AG04450 (cell line): ENCODE measurements around the gene NOX3. TPM values are rescaled to one million over a fixed set of nuclear protein-coding genes. Genes with fewer than 3 reads are reported as not detected.

ENCODE experiments used
- CTCF ChIA-PET: fragments of 300-600, 350-600 bp; formaldehyde crosslinking; extraction: SDS; loops from one replicate; lab custom pipeline; 2022; ENCODE audit warnings: antibody characterized with exemption, inconsistent platforms; lab: Charles Lee
- POLR2A ChIA-PET: fragments of 350-600 bp; formaldehyde crosslinking; extraction: SDS; loops from one replicate; lab custom pipeline; 2021; ENCODE audit warnings: antibody characterized with exemption, inconsistent platforms; lab: Yijun Ruan, JAX
- DNase-seq: peaks from one replicate; pipeline ENCODE4 v3.0.0-alpha.2; 2011; ENCODE audit warnings: low read depth, low spot score
- H3K27ac ChIP-seq: one replicate; pipeline ENCODE4 v1.5.1; 2012; ENCODE audit warnings: low read depth, low read length, control low read depth
- H3K27me3 ChIP-seq: one replicate; pipeline ENCODE4 v1.6.0; 2012; ENCODE audit warnings: low read length; ENCODE audit not compliant: control insufficient read depth, insufficient read depth
- H3K4me3 ChIP-seq: 2 replicates; pipeline ENCODE4 v1.5.1; 2011; ENCODE audit warnings: mild to moderate bottlenecking, low read depth, low read length, control low read depth
- H3K9me3 ChIP-seq: 2 replicates; pipeline ENCODE4 v1.5.1; 2012; ENCODE audit warnings: low read length; ENCODE audit not compliant: control insufficient read depth, insufficient read depth
- polyA plus RNA-seq: library from polyadenylated mRNA; depleted of rRNA; stranded (reverse); fragments of >200 nt; gene quantifications from 2 replicates; pipeline ENCODE4 v1.2.3, GENCODE V29; 2011
- TF ChIP-seq, protein P1 (sequence below): IDR thresholded peaks from 2 replicates; pipeline ENCODE4 v1.5.1; 2011; ENCODE audit warnings: low read depth, low read length, control low read depth, inconsistent platforms

The NOX3 gene
- polyA plus RNA-seq, 1 experiment, result not detected

DNA sequence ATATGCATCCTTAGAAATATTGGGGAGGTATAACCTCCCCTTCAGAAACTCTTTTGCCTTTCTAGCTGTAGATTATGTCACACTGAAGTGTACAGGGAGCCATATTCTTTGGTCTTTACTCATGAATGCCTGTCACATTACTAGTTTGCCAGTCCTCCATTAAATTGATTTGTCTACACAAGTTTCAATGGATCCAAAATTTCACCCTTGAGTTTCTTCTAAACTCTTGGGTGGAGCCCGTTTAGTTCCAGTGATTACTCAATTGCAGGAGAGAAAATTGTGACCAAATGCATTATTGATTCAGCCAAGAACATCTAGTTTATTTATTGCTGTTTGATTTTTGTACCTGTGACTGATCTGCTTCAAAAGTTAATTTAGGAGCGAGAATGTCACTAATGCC is 81.0 kb downstream of the NOX3 start:
- DNase-seq, result no peak
- Histone ChIP-seq H3K27ac (no peak overlapping the region), H3K27me3 (no peaks in the 10 kb centered on the region), H3K9me3 (no peaks in the 10 kb centered on the region), H3K4me3 (no peak overlapping the region)
- TF ChIP-seq, protein P1, sequence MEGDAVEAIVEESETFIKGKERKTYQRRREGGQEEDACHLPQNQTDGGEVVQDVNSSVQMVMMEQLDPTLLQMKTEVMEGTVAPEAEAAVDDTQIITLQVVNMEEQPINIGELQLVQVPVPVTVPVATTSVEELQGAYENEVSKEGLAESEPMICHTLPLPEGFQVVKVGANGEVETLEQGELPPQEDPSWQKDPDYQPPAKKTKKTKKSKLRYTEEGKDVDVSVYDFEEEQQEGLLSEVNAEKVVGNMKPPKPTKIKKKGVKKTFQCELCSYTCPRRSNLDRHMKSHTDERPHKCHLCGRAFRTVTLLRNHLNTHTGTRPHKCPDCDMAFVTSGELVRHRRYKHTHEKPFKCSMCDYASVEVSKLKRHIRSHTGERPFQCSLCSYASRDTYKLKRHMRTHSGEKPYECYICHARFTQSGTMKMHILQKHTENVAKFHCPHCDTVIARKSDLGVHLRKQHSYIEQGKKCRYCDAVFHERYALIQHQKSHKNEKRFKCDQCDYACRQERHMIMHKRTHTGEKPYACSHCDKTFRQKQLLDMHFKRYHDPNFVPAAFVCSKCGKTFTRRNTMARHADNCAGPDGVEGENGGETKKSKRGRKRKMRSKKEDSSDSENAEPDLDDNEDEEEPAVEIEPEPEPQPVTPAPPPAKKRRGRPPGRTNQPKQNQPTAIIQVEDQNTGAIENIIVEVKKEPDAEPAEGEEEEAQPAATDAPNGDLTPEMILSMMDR, result no peak
- CTCF ChIA-PET, result no interaction called here
- POLR2A ChIA-PET, result no interaction called here

DNA sequence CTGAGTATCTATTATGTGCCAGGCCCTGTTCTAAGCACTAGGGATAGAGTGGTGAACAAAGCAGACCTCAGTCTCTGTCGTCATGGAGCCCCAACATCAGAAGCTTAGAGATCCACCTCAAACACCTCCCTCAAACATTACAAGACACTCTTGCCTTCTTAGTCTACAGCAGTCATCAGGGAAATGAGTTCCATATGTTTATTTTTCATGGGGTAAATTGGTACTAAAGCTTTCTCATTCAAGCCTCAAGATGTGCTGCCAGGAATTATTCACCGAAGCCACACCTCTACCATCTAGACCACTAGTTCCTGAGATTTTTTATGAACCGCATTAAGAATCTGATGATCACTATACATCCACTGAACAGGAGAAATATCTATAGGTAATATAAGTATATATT is 82.4 kb downstream of the NOX3 start:
- no peak for DNase-seq
- Histone ChIP-seq H3K27ac (no peak overlapping the region), H3K9me3 (no peaks in the 10 kb centered on the region), H3K4me3 (no peak overlapping the region), H3K27me3 (no peaks in the 10 kb centered on the region)
- TF ChIP-seq, protein P1, result no peak
- ChIA-PET CTCF (no interaction called here), POLR2A (no interaction called here)

DNA sequence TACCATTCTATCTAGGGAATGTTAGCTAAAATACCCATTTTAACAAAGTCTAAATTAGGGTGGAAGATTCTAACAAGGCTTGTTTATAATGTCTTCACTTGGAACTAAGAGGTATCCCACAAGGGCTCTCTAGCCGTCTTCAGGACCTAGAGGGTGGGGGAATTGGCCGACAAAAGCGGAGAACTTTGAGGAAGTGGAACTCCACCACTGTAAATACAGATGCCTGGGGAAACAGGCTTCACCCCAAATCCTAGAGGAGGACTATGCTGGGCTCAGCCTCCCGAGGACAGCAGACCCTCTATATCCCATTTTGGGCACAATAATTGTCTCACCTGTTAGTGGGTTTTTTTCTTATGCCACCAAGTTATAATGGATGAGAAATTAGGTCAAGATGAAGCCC is 83.4 kb downstream of the NOX3 start:
- ChIA-PET CTCF (no interaction called here), POLR2A (no interaction called here)
- DNase-seq, result no peak
- Histone ChIP-seq H3K27me3 (no peaks in the 10 kb centered on the region), H3K27ac (no peak overlapping the region), H3K4me3 (no peak overlapping the region), H3K9me3 (no peaks in the 10 kb centered on the region)
- TF ChIP-seq, protein P1, result no peak

DNA sequence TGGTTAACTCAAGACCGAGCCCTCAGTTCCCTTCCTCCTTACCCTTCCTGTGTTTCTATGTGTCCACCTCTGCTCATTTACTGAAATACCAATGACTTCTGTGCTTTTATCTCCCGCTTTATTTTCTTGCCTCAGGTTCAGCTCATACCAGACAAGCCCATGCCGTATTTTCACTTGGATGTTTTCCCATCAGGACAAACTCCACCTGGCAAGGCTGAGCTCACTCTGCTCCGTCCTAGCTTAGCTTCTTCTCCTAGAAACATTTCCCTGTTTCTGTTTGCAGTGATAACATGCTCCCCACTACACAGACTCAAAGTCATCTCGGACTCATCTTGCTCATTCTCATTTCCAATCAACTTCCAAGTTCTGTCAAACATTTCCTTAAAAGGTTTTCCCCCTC is 84.4 kb downstream of the NOX3 start:
- H3K9me3 ChIP-seq, result no peaks in the 10 kb centered on the region
- no peak overlapping the region for H3K4me3 ChIP-seq
- ChIA-PET POLR2A (no interaction called here), CTCF (no interaction called here)
- DNase-seq, result no peak
- TF ChIP-seq, protein P1, result no peak
- no peak overlapping the region for H3K27ac ChIP-seq
- no peaks in the 10 kb centered on the region for H3K27me3 ChIP-seq

DNA sequence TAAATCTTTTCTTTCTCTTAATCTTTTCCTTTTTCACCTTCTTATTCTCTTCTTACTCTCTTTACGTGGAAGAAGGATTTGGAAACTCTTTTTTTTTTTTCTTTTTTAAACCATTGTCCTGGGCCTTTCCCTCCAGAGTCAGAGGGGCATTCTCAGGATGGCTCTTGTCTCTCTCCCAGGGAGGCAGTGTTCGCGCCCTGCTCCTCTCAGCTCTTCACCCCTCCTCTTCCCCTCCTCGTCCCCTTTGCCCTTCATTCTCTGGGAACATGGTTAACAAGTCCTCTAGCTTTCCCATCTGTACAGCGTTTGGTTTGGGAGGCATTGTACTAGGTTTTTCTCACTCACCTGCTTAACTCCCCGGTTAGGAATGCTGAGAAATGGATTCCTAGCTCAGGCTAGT is 89.3 kb downstream of the NOX3 start:
- ChIA-PET POLR2A (no interaction called here), CTCF (no interaction called here)
- TF ChIP-seq, protein P1, result no peak
- peaks cover 8% of the 10 kb centered on the region; the same call in 1 of the 2 replicates for H3K9me3 ChIP-seq
- DNase-seq, result no peak
- H3K4me3 ChIP-seq, result no peak overlapping the region
- no peaks in the 10 kb centered on the region for H3K27me3 ChIP-seq
- no peak overlapping the region for H3K27ac ChIP-seq
